ENCODE results near the gene SYT13. TPM values are rescaled to one million over a fixed set of nuclear protein-coding genes. Genes with fewer than 3 reads are reported as not detected.
A peak's percentile ranks its signal among the peaks of the same experiment; 100 is the strongest.
"Not testable (repeated sequence)": the region's sequence is repeated elsewhere in the genome, so short reads cannot be mapped to it uniquely, and the experiment has no call there.

Gene SYT13
- total and polyA plus RNA-seq, 7 experiments from 2014 or later = not detected

GRCh38 chr11:45253640-45254039 lies 32.5 kb downstream of the SYT13 start:
- no peaks in the 10 kb centered on the region for H3K36me3 ChIP-seq (ENCODE audit: control insufficient read depth in 2 of 3, insufficient read depth in 3 of 3, low read length in 3 of 3)
- Mint-ChIP-seq H3K4me3 (no peak overlapping the region), H3K9me3 (peaks cover 0 to 2% (median 0%) of the 10 kb centered on the region in 11 donors), H3K36me3 (no peaks in the 10 kb centered on the region), H3K27me3 (peaks cover 6 to 25% (median 18%) of the 10 kb centered on the region in 5 donors), H3K27ac (no peak overlapping the region), H3K4me1 (no peaks in the 10 kb centered on the region)
- H3K27ac ChIP-seq (ENCODE audit: low read depth, low read length) = no peak overlapping the region
- ChIA-PET POLR2A (no interaction called here), CTCF (no interaction called here)
- no peak overlapping the region for H3K4me3 ChIP-seq (ENCODE audit: low read length)
- DNase-seq = no peak
- no peaks in the 10 kb centered on the region for H3K27me3 ChIP-seq (ENCODE audit: control insufficient read depth in 2 of 2, insufficient read depth in 2 of 2, low read length in 2 of 2)
- intact Hi-C loops (cut with micrococcal nuclease) = loop anchor here in 1 of 2 donors (10.0 kb wide), 1 partner anchor 81 kb away; no protein-coding TSS in a partner anchor
- no peaks in the 10 kb centered on the region for H3K4me1 ChIP-seq (ENCODE audit: control insufficient read depth in 2 of 2, insufficient read depth in 2 of 2, low read length in 2 of 2)
- no peaks in the 10 kb centered on the region for H3K9me3 ChIP-seq (ENCODE audit: control insufficient read depth in 2 of 3, low read length in 3 of 3)
- no peak for ATAC-seq

GRCh38 chr11:45252877-45253276 lies 33.3 kb downstream of the SYT13 start:
- H3K9me3 ChIP-seq (ENCODE audit: control insufficient read depth in 2 of 3, low read length in 3 of 3) = no peaks in the 10 kb centered on the region
- H3K4me1 Mint-ChIP-seq = no peaks in the 10 kb centered on the region
- peaks cover 0 to 2% (median 0%) of the 10 kb centered on the region in 11 donors for H3K9me3 Mint-ChIP-seq
- H3K27ac Mint-ChIP-seq = no peak overlapping the region
- no peak for DNase-seq
- ChIA-PET POLR2A (no interaction called here), CTCF (interaction anchor here (1.1 kb wide), 1 partner anchor 142 kb away, joined by 3 read pairs; no protein-coding TSS in a partner anchor)
- no peak overlapping the region for H3K27ac ChIP-seq (ENCODE audit: low read depth, low read length)
- H3K27me3 Mint-ChIP-seq = peaks cover 6 to 21% (median 17%) of the 10 kb centered on the region in 5 donors
- H3K4me3 Mint-ChIP-seq = no peak overlapping the region
- intact Hi-C loops (cut with micrococcal nuclease) = loop anchor here in 1 of 2 donors (10.0 kb wide), 1 partner anchor 82 kb away; no protein-coding TSS in a partner anchor
- no peaks in the 10 kb centered on the region for H3K4me1 ChIP-seq (ENCODE audit: control insufficient read depth in 2 of 2, insufficient read depth in 2 of 2, low read length in 2 of 2)
- H3K27me3 ChIP-seq (ENCODE audit: control insufficient read depth in 2 of 2, insufficient read depth in 2 of 2, low read length in 2 of 2) = no peaks in the 10 kb centered on the region
- H3K36me3 ChIP-seq (ENCODE audit: control insufficient read depth in 2 of 3, insufficient read depth in 3 of 3, low read length in 3 of 3) = no peaks in the 10 kb centered on the region
- no peak for ATAC-seq
- no peak overlapping the region for H3K4me3 ChIP-seq (ENCODE audit: low read length)
- no peaks in the 10 kb centered on the region for H3K36me3 Mint-ChIP-seq

- no peak overlapping the region for H3K27ac Mint-ChIP-seq
- no peak overlapping the region for H3K4me3 Mint-ChIP-seq
- POLR2A ChIA-PET = no interaction called here
- H3K36me3 Mint-ChIP-seq = no peaks in the 10 kb centered on the region
- Histone ChIP-seq H3K9me3 (ENCODE audit: control insufficient read depth in 2 of 3, low read length in 3 of 3) (no peaks in the 10 kb centered on the region), H3K4me3 (ENCODE audit: low read length) (no peak overlapping the region), H3K36me3 (ENCODE audit: control insufficient read depth in 2 of 3, insufficient read depth in 3 of 3, low read length in 3 of 3) (no peaks in the 10 kb centered on the region), H3K27ac (ENCODE audit: low read depth, low read length) (no peak overlapping the region), H3K27me3 (ENCODE audit: control insufficient read depth in 2 of 2, insufficient read depth in 2 of 2, low read length in 2 of 2) (no peaks in the 10 kb centered on the region), H3K4me1 (ENCODE audit: control insufficient read depth in 2 of 2, insufficient read depth in 2 of 2, low read length in 2 of 2) (no peaks in the 10 kb centered on the region)
- peaks cover 6 to 21% (median 17%) of the 10 kb centered on the region in 5 donors for H3K27me3 Mint-ChIP-seq
- intact Hi-C loops (cut with micrococcal nuclease) = loop anchor here in 1 of 2 donors (10.0 kb wide), 1 partner anchor 83 kb away; no protein-coding TSS in a partner anchor
- peak in 3 of 9 donors; percentile 9 to 30 (median 16) for DNase-seq
- no peaks in the 10 kb centered on the region for H3K4me1 Mint-ChIP-seq
- ATAC-seq = no peak
- H3K9me3 Mint-ChIP-seq = peaks cover 0 to 2% (median 0%) of the 10 kb centered on the region in 11 donors
- CTCF ChIA-PET = interaction anchor here (1.1 kb wide), 1 partner anchor 142 kb away, joined by 3 read pairs; no protein-coding TSS in a partner anchor
Observed at GRCh38 chr11:45252134-45252856, 33.8 kb downstream of the SYT13 start.

- POLR2A ChIA-PET = interaction anchor here (0.7 kb wide), 1 partner anchor 181 kb away, joined by 3 read pairs; no protein-coding TSS in a partner anchor
- CTCF ChIA-PET = no interaction called here
- H3K27me3 ChIP-seq (ENCODE audit: control insufficient read depth in 2 of 2, insufficient read depth in 2 of 2, low read length in 2 of 2) = no peaks in the 10 kb centered on the region
- peak overlapping the region in 1 of 9 donors; percentile 36 for H3K27ac Mint-ChIP-seq
- intact Hi-C loops (cut with micrococcal nuclease) = loop anchor here in 1 of 2 donors (10.0 kb wide), 1 partner anchor 85 kb away; no protein-coding TSS in a partner anchor
- no peak for ATAC-seq
- DNase-seq = no peak
- H3K27ac ChIP-seq (ENCODE audit: low read depth, low read length) = no peak overlapping the region
- no peaks in the 10 kb centered on the region for H3K36me3 ChIP-seq (ENCODE audit: control insufficient read depth in 2 of 3, insufficient read depth in 3 of 3, low read length in 3 of 3)
- H3K9me3 Mint-ChIP-seq = peaks cover 0 to 2% (median 0%) of the 10 kb centered on the region in 11 donors
- H3K4me3 ChIP-seq (ENCODE audit: low read length) = no peak overlapping the region
- no peaks in the 10 kb centered on the region for H3K36me3 Mint-ChIP-seq
- no peaks in the 10 kb centered on the region for H3K4me1 Mint-ChIP-seq
- H3K9me3 ChIP-seq (ENCODE audit: control insufficient read depth in 2 of 3, low read length in 3 of 3) = no peaks in the 10 kb centered on the region
- H3K4me3 Mint-ChIP-seq = no peak overlapping the region
- peaks cover 1 to 17% (median 11%) of the 10 kb centered on the region in 5 donors for H3K27me3 Mint-ChIP-seq
- H3K4me1 ChIP-seq (ENCODE audit: control insufficient read depth in 2 of 2, insufficient read depth in 2 of 2, low read length in 2 of 2) = no peaks in the 10 kb centered on the region
Observed at GRCh38 chr11:45250035-45250718, 36.0 kb downstream of the SYT13 start.

- DNase-seq; H3K9me3 ChIP-seq (ENCODE audit: control insufficient read depth in 2 of 3, low read length in 3 of 3); H3K4me3 ChIP-seq (ENCODE audit: low read length); H3K27ac ChIP-seq (ENCODE audit: low read depth, low read length); H3K27ac Mint-ChIP-seq; H3K4me3 Mint-ChIP-seq; H3K27me3 ChIP-seq (ENCODE audit: control insufficient read depth in 2 of 2, insufficient read depth in 2 of 2, low read length in 2 of 2); H3K36me3 ChIP-seq (ENCODE audit: control insufficient read depth in 2 of 3, insufficient read depth in 3 of 3, low read length in 3 of 3); ATAC-seq; intact Hi-C loops (cut with micrococcal nuclease); H3K4me1 ChIP-seq (ENCODE audit: control insufficient read depth in 2 of 2, insufficient read depth in 2 of 2, low read length in 2 of 2); H3K9me3 Mint-ChIP-seq; CTCF ChIA-PET; H3K4me1 Mint-ChIP-seq; POLR2A ChIA-PET; H3K36me3 Mint-ChIP-seq: not testable (repeated sequence)
- peaks cover 0 to 17% (median 11%) of the 10 kb centered on the region in 5 donors for H3K27me3 Mint-ChIP-seq
Observed at GRCh38 chr11:45249372-45249771, 36.8 kb downstream of the SYT13 start.

- H3K27ac ChIP-seq (ENCODE audit: low read depth, low read length) = no peak overlapping the region
- no peaks in the 10 kb centered on the region for H3K27me3 ChIP-seq (ENCODE audit: control insufficient read depth in 2 of 2, insufficient read depth in 2 of 2, low read length in 2 of 2)
- Mint-ChIP-seq H3K4me1 (no peaks in the 10 kb centered on the region), H3K4me3 (no peak overlapping the region), H3K36me3 (no peaks in the 10 kb centered on the region), H3K9me3 (peaks cover 0 to 2% (median 0%) of the 10 kb centered on the region in 11 donors), H3K27me3 (peaks cover 0 to 17% (median 11%) of the 10 kb centered on the region in 5 donors), H3K27ac (no peak overlapping the region)
- DNase-seq (no peak), ATAC-seq (no peak)
- no peak overlapping the region for H3K4me3 ChIP-seq (ENCODE audit: low read length)
- ChIA-PET POLR2A (no interaction called here), CTCF (no interaction called here)
- no peaks in the 10 kb centered on the region for H3K36me3 ChIP-seq (ENCODE audit: control insufficient read depth in 2 of 3, insufficient read depth in 3 of 3, low read length in 3 of 3)
- no peaks in the 10 kb centered on the region for H3K4me1 ChIP-seq (ENCODE audit: control insufficient read depth in 2 of 2, insufficient read depth in 2 of 2, low read length in 2 of 2)
- no peaks in the 10 kb centered on the region for H3K9me3 ChIP-seq (ENCODE audit: control insufficient read depth in 2 of 3, low read length in 3 of 3)
- intact Hi-C loops (cut with micrococcal nuclease) = no loop called here
Observed at GRCh38 chr11:45248501-45249011, 37.6 kb downstream of the SYT13 start.

Data from naive thymus-derived CD4-positive, alpha-beta T cell (primary cell).